Heart left ventricle (tissue), 13 donors: ENCODE data around the gene TMEM8B.

Experiments used
- POLR2A ChIP-seq, 2 donors: fragments of 450-650 bp; IDR thresholded peaks; one replicate each; pipeline ENCODE4 v1.6.1; 2017; ENCODE audit warnings: antibody characterized with exemption in 2 of 2, mild to moderate bottlenecking in 2 of 2, moderate library complexity in 2 of 2
- TF ChIP-seq, protein P1 (sequence below), 12 donors: fragments of 200-600 bp; sonication (generic) in 4 of 12; IDR thresholded peaks; one replicate each; pipeline versions ENCODE4 v1.5.0 to v1.8.0; 2018 to 2022; ENCODE audit warnings: antibody characterized with exemption in 12 of 12, mild to moderate bottlenecking in 5 of 12
- donor health status: ischemic (EF 13 %, LVEDD 7.1; RV severe dilation, severe dysfunction).
- donor health status: DM: no; HTN: yes; CAD: no.
- donor health status: DM: no; HTN: no; CAD: no.
- donor health status: ischemic (EF 25% LVEDD 6.9; RV normal size, moderate dysfunction).
- donor health status: ischemic (EF 25% LVEDD 5.7; RV mildly dilated, moderate dysfunction).
- donor health status: ischemic (EF 35%, LVEDD 5.7; RV mildly dilated, moderate dysfunction).
- donor health status: nonischemic (EF 11% LVEDD 7.7; RV severe dilation, severe dysfunction).
- donor health status: DM: yes; HTN: yes; CAD: no.
- donor health status: PGD.
- donor health status: ischemic (EF 29% LVEDD 5.4; RV normal size, mild dysfunction).
- donor health status: nonischemic (EF 23%, LVEDD 6.1; RV moderate dilation, normal function).

DNA sequence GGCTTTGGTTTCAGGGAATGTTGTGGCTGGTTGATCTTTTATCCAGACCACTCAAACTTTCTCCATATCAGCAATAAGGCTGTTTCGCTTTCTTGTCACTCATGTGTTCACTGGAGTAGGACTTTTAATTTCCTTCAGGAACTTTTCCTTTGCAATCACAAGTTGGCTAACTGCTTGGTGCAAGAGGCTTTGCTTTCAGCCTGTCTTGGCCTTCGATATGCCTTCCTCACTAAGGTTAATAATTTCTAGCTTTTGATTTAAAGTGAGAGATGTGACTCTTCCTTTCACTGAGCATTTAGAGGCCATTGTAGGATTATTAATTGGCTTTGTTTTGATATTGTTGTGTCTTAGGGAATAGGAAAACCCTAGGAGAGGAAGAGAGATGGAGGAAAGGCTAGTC, 70.0 kb downstream of the TMEM8B start:
- TF ChIP-seq, protein P1, sequence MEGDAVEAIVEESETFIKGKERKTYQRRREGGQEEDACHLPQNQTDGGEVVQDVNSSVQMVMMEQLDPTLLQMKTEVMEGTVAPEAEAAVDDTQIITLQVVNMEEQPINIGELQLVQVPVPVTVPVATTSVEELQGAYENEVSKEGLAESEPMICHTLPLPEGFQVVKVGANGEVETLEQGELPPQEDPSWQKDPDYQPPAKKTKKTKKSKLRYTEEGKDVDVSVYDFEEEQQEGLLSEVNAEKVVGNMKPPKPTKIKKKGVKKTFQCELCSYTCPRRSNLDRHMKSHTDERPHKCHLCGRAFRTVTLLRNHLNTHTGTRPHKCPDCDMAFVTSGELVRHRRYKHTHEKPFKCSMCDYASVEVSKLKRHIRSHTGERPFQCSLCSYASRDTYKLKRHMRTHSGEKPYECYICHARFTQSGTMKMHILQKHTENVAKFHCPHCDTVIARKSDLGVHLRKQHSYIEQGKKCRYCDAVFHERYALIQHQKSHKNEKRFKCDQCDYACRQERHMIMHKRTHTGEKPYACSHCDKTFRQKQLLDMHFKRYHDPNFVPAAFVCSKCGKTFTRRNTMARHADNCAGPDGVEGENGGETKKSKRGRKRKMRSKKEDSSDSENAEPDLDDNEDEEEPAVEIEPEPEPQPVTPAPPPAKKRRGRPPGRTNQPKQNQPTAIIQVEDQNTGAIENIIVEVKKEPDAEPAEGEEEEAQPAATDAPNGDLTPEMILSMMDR (IDR thresholded peaks at IDR 0.05), result no peak
- no peak for TF ChIP-seq POLR2A (IDR thresholded peaks at IDR 0.05)
